HCT116 (cell line): ENCODE results near the gene KRT38. TPM values are rescaled to one million over a fixed set of nuclear protein-coding genes. Genes with fewer than 3 reads are reported as not detected.

Experiments used
- ATAC-seq: fragments of 200-7000 bp; cut with Tn5 transposase; 2 replicates; pipeline ENCODE4 v1.9.1; 2020; ENCODE audit warnings: mild to moderate bottlenecking, moderate library complexity
- BruUV-seq: library from RNA; stranded (reverse); fragments of 400-500 nt; replicated peaks from 2 replicates; lab custom pipeline; 2021; lab: Mats Ljungman, UMichigan
- CTCF ChIA-PET: fragments of 300-600 bp; sonication (Branson Sonifier 250); formaldehyde crosslinking; loops from one replicate; lab custom pipeline; 2021; ENCODE audit warnings: antibody characterized with exemption; lab: Charles Lee
- POLR2A ChIA-PET: fragments of 300-600, 350-600 bp; sonication (Branson Sonifier 250); formaldehyde crosslinking; loops from one replicate; lab custom pipeline; 2021; ENCODE audit warnings: antibody characterized with exemption; lab: Charles Lee
- RAD21 ChIA-PET, 2 experiments: fragments of 300-600 bp; sonication (Branson Sonifier 250); formaldehyde crosslinking; loops; one replicate each; lab custom pipeline; 2023; ENCODE audit warnings: low total read pairs in 2 of 2; ENCODE audit not compliant: uncharacterized antibody in 2 of 2, unreplicated experiment in 2 of 2, low non-redundant PET in 1 of 2; lab: Charles Lee
- DNase-seq: peaks from one replicate; pipeline ENCODE4 v3.0.0-alpha.2; 2010; ENCODE audit warnings: low read depth, low spot score
- H2AFZ ChIP-seq: fragments of 200-600 bp; shearing (Covaris generic), sonication (generic); 2 replicates; pipeline ENCODE4 v1.6.1; 2017; ENCODE audit warnings: low read depth, mixed run types, mixed read lengths, antibody characterized with exemption, low read length; ENCODE audit not compliant: poor library complexity, severe bottlenecking
- H3K27ac ChIP-seq: 2 replicates; pipeline ENCODE4 v1.5.1; 2012; ENCODE audit warnings: low read depth, low read length
- H3K27me3 ChIP-seq: fragments of 200-600 bp; sonication (generic); 2 replicates; pipeline ENCODE4 v1.6.1; 2016; ENCODE audit warnings: mixed run types, low read length, mixed read lengths; ENCODE audit not compliant: insufficient read depth
- H3K36me3 ChIP-seq, 2 experiments: fragments of 200-500 bp in 1 of 2; fragments of 200-600 bp in 1 of 2; sonication (Bioruptor generic) in 1 of 2; sonication (generic) in 1 of 2; 2 replicates each; pipeline versions ENCODE4 v1.5.1 to v1.6.1; 2014 to 2016; ENCODE audit warnings: low read length in 2 of 2, inconsistent platforms in 1 of 2, mixed read lengths in 1 of 2, mixed run types in 1 of 2; ENCODE audit not compliant: insufficient read depth in 2 of 2, control insufficient read depth in 1 of 2
- H3K4me1 ChIP-seq, 2 experiments: fragments of 200-600 bp in 1 of 2; sonication (generic) in 1 of 2; 2 replicates each; pipeline versions ENCODE4 v1.5.1 to v1.6.1; 2012 to 2017; ENCODE audit warnings: low read length in 2 of 2, inconsistent platforms in 1 of 2, mild to moderate bottlenecking in 1 of 2, mixed read lengths in 1 of 2, mixed run types in 1 of 2, moderate library complexity in 1 of 2; ENCODE audit not compliant: insufficient read depth in 2 of 2, control insufficient read depth in 1 of 2
- H3K4me2 ChIP-seq: fragments of 200-600 bp; sonication (generic); 2 replicates; pipeline ENCODE4 v1.6.1; 2017; ENCODE audit warnings: mixed run types, low read length, mixed read lengths
- H3K4me3 ChIP-seq, 2 experiments: fragments of 200-600 bp in 1 of 2; sonication (generic) in 1 of 2; replicated peaks in 1 of 2; 2 replicates each; pipeline ENCODE4 v1.5.1; 2011 to 2016; ENCODE audit warnings: low read length in 2 of 2, control low read depth in 1 of 2, low read depth in 1 of 2, mild to moderate bottlenecking in 1 of 2, mixed read lengths in 1 of 2, mixed run types in 1 of 2
- H3K79me2 ChIP-seq: fragments of 200-600 bp; sonication (generic); 2 replicates; pipeline ENCODE4 v1.6.1; 2017; ENCODE audit warnings: mild to moderate bottlenecking, mixed run types, low read length, moderate library complexity, mixed read lengths; ENCODE audit not compliant: insufficient read depth
- H3K9ac ChIP-seq: fragments of 200-600 bp; sonication (generic); 2 replicates; pipeline ENCODE4 v1.6.1; 2016; ENCODE audit warnings: low read length, mixed read lengths
- H3K9me2 ChIP-seq: fragments of 200-600 bp; sonication (generic), shearing (Covaris generic); 2 replicates; pipeline ENCODE4 v1.6.1; 2017; ENCODE audit warnings: mixed run types, mild to moderate bottlenecking, moderate library complexity; ENCODE audit not compliant: insufficient read depth
- H3K9me3 ChIP-seq, 2 experiments: fragments of 200-500 bp in 1 of 2; fragments of 200-600 bp in 1 of 2; sonication (Bioruptor generic) in 1 of 2; sonication (generic) in 1 of 2; 2 replicates each; pipeline ENCODE4 v1.6.1; 2014 to 2017; ENCODE audit warnings: low read length in 2 of 2, mixed read lengths in 2 of 2, inconsistent platforms in 1 of 2, low read depth in 1 of 2, mild to moderate bottlenecking in 1 of 2, mixed run types in 1 of 2, moderate library complexity in 1 of 2; ENCODE audit not compliant: control insufficient read depth in 1 of 2, insufficient read depth in 1 of 2
- H4K20me1 ChIP-seq: fragments of 200-600 bp; sonication (generic), shearing (Covaris generic); 2 replicates; pipeline ENCODE4 v1.6.1; 2017; ENCODE audit warnings: mixed run types, mild to moderate bottlenecking, moderate library complexity; ENCODE audit not compliant: insufficient read depth
- ATF3 ChIP-seq: IDR thresholded peaks from 2 replicates; pipeline ENCODE4 v1.6.1; 2012
- CBX3 ChIP-seq: IDR thresholded peaks from 2 replicates; pipeline ENCODE4 v1.6.1; 2012; ENCODE audit warnings: low read depth
- CEBPB ChIP-seq: IDR thresholded peaks from 2 replicates; pipeline ENCODE4 v1.6.1; 2012; ENCODE audit warnings: low read depth
- EGR1 ChIP-seq: IDR thresholded peaks from 2 replicates; pipeline ENCODE4 v1.6.1; 2012; ENCODE audit warnings: low read depth
- ELF1 ChIP-seq: IDR thresholded peaks from 2 replicates; pipeline ENCODE4 v1.6.1; 2012; ENCODE audit warnings: low read depth, borderline replicate concordance
- EZH2 ChIP-seq: fragments of 200-600 bp; sonication (generic); IDR thresholded peaks from 2 replicates; pipeline ENCODE4 v1.6.1; 2017; ENCODE audit warnings: antibody characterized with exemption, mixed run types
- EZH2phosphoT487 ChIP-seq: fragments of 200-600 bp; IDR thresholded peaks from 2 replicates; pipeline ENCODE4 v1.6.1; 2018; ENCODE audit warnings: antibody characterized with exemption, borderline replicate concordance
- FOSL1 ChIP-seq: IDR thresholded peaks from 2 replicates; pipeline ENCODE4 v1.6.1; 2012; ENCODE audit warnings: low read depth
- REST ChIP-seq: IDR thresholded peaks from 2 replicates; pipeline ENCODE4 v1.6.1; 2012; ENCODE audit warnings: low read depth
- SIN3A ChIP-seq: IDR thresholded peaks from 2 replicates; pipeline ENCODE4 v1.6.1; 2012; ENCODE audit warnings: low read depth
- SRF ChIP-seq: IDR thresholded peaks from 2 replicates; pipeline ENCODE4 v1.6.1; 2012; ENCODE audit warnings: low read depth
- YY1 ChIP-seq: IDR thresholded peaks from 2 replicates; pipeline ENCODE4 v1.6.1; 2011; ENCODE audit warnings: low read length, low read depth, moderate library complexity, mild to moderate bottlenecking; ENCODE audit not compliant: insufficient replicate concordance; ENCODE audit errors: extremely low read depth
- ZNF274 ChIP-seq: fragments of 200-500 bp; sonication (Bioruptor generic); IDR thresholded peaks from 2 replicates; pipeline ENCODE4 v1.6.1; 2014; ENCODE audit warnings: mild to moderate bottlenecking, low read depth, low read length, inconsistent platforms
- intact Hi-C: fragments of 100-400 bp; cut with micrococcal nuclease; formaldehyde crosslinking; loops from 2 replicates; pipeline ENCODE4 v1.10.0; 2022
- total RNA-seq: library from RNA; stranded (reverse); gene quantifications from one replicate; pipeline ENCODE4 v1.2.1, GENCODE V29; 2021; ENCODE audit not compliant: unreplicated experiment

Gene KRT38
- total RNA-seq, 1 experiment from 2014 or later: not detected

- TF ChIP-seq REST (no peak), CBX3 (no peak), ZNF274 (no peak), FOSL1 (no peak), EZH2phosphoT487 (no peak)
Measured at GRCh38 chr17:41421116-41421515, 19.7 kb downstream of the KRT38 start (continued).

- no peak overlapping the region for H3K4me3 ChIP-seq
- ATAC-seq (no peak), DNase-seq (no peak)
- H3K4me1 ChIP-seq: peaks cover 15 to 41% of the 10 kb centered on the region in 2 experiments
- RAD21 ChIA-PET: no interaction called here
- no peak overlapping the region for H2AFZ ChIP-seq
- no peak overlapping the region for H3K4me2 ChIP-seq
- no peaks in the 10 kb centered on the region for H3K36me3 ChIP-seq
- no TSS peak for BruUV-seq
- H3K27ac ChIP-seq: no peak overlapping the region
- no peaks in the 10 kb centered on the region for H3K9me2 ChIP-seq
- H3K27me3 ChIP-seq: no peaks in the 10 kb centered on the region
- CTCF ChIA-PET: no interaction called here
- no peaks in the 10 kb centered on the region for H3K9me3 ChIP-seq
- no peak overlapping the region for H3K9ac ChIP-seq
- intact Hi-C loops: no loop called here
- POLR2A ChIA-PET: no interaction called here
- no peak for TF ChIP-seq SIN3A
- TF ChIP-seq EGR1: no peak
- no peak for TF ChIP-seq ELF1
- no peak for TF ChIP-seq EZH2phosphoT487
- no peak for TF ChIP-seq ATF3
- TF ChIP-seq SRF: no peak
- TF ChIP-seq EZH2: no peak
- TF ChIP-seq YY1: no peak
- no peak for TF ChIP-seq CEBPB
- no peaks in the 10 kb centered on the region for H4K20me1 ChIP-seq
- no peaks in the 10 kb centered on the region for H3K79me2 ChIP-seq
Measured at GRCh38 chr17:41420134-41420533, 20.6 kb downstream of the KRT38 start.
